GM18951 (cell line): ENCODE data around the gene HDAC4.

Experiments used
- POLR2A ChIP-seq: IDR thresholded peaks from 4 replicates; pipeline ENCODE4 v1.6.1; 2011; ENCODE audit warnings: mild to moderate bottlenecking; ENCODE audit not compliant: insufficient read length, insufficient read depth; ENCODE audit errors: extremely low read depth
- in situ Hi-C: fragments of 300-500 bp; cut with MboI; formaldehyde crosslinking; loops from one replicate; pipeline ENCODE4 v1.12.0; 2022; ENCODE audit warnings: low sequenced_read_pairs, mixed read lengths, inconsistent platforms; ENCODE audit not compliant: unreplicated experiment

Gene HDAC4

DNA sequence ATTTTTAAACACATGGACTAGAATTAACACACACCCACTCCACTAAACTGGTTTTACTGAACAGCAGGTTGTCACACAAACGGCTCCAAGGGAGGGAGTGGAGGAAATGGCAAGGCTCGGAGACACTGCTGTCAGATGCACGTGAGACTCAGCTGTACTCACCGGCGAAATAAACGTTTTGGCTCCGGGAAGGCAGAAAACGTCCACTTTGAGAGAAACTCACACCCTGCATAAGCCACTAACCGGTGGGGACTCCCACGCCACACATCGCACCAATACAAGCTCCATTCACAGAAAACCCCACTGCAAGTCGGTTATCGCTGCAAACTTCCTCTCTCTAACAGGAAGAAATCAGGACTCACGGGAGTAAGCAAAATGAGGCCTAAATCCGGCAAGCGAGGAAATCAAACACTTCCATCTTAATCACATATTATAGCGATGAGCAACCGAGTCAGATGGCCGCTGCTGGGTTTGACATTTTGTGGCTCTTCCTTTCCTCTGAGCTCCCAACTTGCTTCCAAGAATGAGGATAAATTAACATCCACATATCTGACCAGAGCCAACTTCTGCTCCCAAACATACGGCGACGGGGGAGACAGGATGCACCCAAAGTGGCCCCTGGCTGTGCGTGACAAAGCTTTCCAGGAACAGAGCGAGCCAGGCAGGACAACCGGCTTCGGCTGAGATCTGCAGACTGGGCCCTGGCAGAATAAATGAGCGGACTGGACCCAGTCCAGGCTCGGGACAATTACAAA is 63.5 kb downstream of the HDAC4 start:
- no peak for TF ChIP-seq POLR2A
- in situ Hi-C loops, result no loop called here

DNA sequence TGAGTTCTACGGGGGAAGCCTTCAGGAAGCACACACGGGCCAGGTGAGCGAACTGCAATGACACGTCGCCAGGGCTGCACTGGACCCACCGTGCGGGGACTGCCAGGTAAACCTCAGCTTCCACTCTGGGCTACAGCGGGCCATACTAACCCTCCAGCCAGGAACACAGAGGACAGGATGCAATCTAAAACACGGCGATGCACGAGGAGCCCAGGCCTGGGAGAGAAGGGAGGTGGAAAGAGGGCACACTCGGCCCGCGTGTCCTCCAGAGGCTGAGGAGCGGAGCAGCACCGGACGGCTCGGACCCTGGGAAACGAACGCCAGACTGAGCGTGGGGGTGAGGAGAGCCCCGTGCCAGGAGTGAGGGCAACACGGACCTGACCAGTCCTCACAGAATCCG is 69.3 kb downstream of the HDAC4 start:
- in situ Hi-C loops, result no loop called here
- no peak for TF ChIP-seq POLR2A

GRCh38 chr2:239330836-239331235 is 70.0 kb downstream of the HDAC4 start:
- TF ChIP-seq POLR2A, result no peak
- in situ Hi-C loops, result no loop called here

DNA sequence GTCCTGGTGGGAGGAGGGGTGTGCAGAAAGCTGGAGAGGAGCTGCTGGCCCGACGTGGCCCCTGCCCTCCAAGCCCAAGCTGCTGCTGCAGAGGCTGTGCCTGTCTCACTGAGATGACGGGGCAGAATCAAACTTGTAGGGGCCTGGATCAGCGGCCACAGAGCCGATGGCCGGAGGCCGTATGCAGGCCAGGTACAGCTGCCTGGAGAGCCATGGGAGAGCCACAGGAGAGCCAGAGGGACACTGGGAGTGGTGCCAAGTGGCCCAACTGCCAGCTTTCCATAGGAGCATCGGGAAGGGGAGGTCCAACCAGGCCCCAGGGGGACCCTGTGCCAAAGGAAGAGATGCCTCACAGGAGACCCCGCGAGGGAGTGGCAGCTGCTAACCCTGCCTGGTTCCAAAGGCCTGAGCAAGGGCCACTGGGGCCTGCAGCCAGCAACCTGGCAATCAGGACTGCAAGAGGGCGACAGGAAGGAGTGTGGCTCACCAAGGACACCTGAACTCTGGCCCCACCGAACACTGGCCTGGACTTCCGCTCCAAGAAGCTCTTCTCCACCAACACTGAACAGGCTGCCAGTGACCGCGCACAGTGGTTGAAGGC is 70.7 kb downstream of the HDAC4 start:
- TF ChIP-seq POLR2A, result no peak
- in situ Hi-C loops, result no loop called here

- TF ChIP-seq POLR2A, result no peak
- in situ Hi-C loops, result no loop called here
Observed at GRCh38 chr2:239329284-239329971, 71.4 kb downstream of the HDAC4 start.

- in situ Hi-C loops, result no loop called here
- TF ChIP-seq POLR2A, result no peak
Observed at GRCh38 chr2:239328351-239329191, 72.2 kb downstream of the HDAC4 start.

DNA sequence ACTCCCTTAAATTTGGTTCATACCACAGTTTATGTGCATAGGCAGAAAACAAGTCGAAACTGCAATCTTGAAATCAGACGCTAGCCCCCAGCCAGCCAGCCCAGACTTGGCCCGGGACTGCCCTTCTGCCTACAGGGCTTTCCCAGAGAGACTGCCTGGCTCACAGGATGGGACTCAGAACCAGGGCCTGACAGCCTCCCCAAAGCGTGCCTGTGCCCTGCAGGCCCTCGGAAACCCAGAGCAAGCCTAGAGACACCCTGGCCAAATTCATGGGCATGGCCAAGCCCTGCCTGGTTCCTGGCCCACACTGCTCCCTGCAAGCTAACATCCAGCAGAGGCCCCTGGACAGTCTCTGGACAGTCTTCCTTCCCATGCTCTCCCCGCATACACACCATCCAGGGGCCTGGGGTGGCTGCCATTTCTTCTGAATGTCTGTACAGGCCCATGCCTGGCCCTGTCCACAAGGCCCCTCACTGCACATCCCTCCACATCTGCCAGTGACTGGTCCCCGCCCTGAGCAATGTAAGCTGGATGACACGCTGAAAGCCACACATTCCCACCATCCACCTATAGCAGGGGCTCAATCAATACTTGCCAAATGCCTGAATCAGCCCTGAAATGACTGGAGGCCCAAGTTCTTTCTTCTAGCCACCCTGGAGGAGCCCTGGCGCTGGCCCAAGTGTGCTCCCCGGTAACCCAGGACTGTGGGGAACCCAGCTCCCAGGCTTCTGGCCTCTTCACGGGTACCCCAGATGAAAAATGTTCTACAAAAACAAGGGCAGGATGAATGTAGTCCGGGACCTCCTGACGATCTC is 73.1 kb downstream of the HDAC4 start:
- in situ Hi-C loops, result no loop called here
- no peak for TF ChIP-seq POLR2A

DNA sequence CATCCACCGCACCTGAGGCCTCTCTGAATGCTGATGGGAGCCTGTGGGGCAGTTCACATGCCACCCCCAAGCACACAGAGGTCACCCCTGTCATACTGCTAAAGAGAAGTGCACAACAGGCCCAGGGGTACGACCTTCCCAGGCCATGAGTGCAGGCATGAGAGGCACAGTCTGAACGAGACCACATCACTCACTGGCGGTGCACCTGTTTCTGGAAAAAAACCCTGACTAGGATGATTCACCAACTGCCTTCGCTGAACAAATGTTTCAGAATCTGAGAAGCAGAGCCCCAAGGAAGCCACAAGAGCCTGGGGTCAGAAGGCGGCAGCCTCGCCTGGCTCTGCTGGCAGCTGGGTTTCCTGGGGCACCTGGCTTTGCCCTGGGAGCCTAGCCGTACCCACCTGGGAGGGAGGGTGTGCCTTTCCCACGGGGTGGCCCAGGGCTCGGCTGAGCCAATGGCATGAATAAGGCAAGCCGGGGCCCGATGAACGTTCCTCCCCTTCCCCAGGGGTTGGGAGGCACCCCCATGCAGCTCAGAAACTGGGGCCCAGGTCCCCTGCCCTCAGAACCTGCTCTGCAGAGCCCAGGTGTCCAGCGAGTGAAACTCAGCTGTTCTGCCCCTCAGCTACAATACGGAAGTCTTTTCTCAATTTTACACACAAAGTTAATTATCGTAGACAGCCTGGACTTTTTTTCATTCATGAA is 73.8 kb downstream of the HDAC4 start:
- TF ChIP-seq POLR2A, result no peak
- in situ Hi-C loops, result no loop called here

GRCh38 chr2:239324456-239324855 is 76.4 kb downstream of the HDAC4 start:
- in situ Hi-C loops, result no loop called here
- no peak for TF ChIP-seq POLR2A

GRCh38 chr2:239323447-239323846 is 77.4 kb downstream of the HDAC4 start:
- TF ChIP-seq POLR2A, result no peak
- in situ Hi-C loops, result no loop called here

GRCh38 chr2:239322416-239323086 is 78.3 kb downstream of the HDAC4 start:
- in situ Hi-C loops, result no loop called here

DNA sequence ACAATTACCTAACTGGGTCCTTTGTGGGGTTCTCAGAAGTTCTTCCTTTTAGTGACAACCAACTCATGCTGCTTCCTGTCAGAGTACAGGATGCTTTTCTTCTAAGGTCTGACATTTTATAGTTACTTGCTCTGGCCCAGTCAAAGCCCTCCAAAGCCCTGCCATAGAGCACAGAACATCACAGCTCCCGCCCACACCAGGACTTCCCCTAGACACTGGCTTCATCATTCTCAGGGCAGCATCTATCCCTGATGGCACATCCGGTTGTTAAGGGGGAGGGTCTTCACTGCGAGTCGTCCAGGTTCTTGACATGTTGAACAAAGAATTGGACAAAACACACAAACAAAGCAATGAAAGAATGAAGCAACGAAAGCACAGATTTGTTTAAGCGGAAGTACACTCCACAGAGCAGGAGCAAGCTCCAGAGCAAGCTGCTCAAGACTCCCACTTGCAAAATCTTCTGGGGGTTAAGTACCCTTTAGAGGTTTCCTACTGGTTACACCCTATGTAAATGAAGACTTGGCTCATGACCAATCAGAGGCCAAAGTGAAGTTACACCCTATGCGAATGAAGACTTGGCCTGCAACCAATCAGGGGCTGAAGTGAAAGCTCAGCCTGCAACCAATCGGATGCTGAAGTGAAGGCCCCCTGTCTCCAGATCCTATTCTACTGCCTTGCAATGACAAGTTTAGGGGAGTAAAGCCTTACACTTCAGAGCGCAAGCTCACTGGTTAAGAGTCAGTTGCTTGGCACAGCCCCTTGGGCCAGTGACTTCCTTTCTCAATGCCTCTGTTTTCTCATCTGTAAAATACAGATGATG is 79.0 kb downstream of the HDAC4 start:
- in situ Hi-C loops, result no loop called here
- TF ChIP-seq POLR2A, result no peak

More at GRCh38 chr2:239322416-239323086, 78.3 kb downstream of the HDAC4 start:
- TF ChIP-seq POLR2A, result no peak
